D341Med (cell line): ENCODE measurements around the gene TAB2.
A peak's percentile ranks its signal among the peaks of the same experiment; 100 is the strongest.
"Not testable (repeated sequence)": the region's sequence is repeated elsewhere in the genome, so short reads cannot be mapped to it uniquely, and the experiment has no call there.

Source experiments
- DNase-seq: peaks from one replicate; pipeline ENCODE4 v3.0.0; 2012; ENCODE audit warnings: low spot score

TAB2 gene

GRCh38 chr6:149444360-149445094, 127.0 kb downstream of the TAB2 start:
- not testable (repeated sequence) for DNase-seq

- DNase-seq = peak; percentile 15
These were observed 127.6 kb downstream of the TAB2 start for GRCh38 chr6:149445095-149445466.

- no peak for DNase-seq
These were observed 128.1 kb downstream of the TAB2 start for GRCh38 chr6:149445573-149445972.

GRCh38 chr6:149446791-149447376, 129.4 kb downstream of the TAB2 start:
- DNase-seq = peak; percentile 21

- no peak for DNase-seq
These were observed 131.4 kb downstream of the TAB2 start for GRCh38 chr6:149448821-149449453.

GRCh38 chr6:149449831-149450678, 132.5 kb downstream of the TAB2 start:
- no peak for DNase-seq

- DNase-seq = no peak
These were observed 133.3 kb downstream of the TAB2 start for GRCh38 chr6:149450679-149451375.

GRCh38 chr6:149451376-149452036, 134.0 kb downstream of the TAB2 start:
- DNase-seq = no peak

- no peak for DNase-seq
These were observed 134.8 kb downstream of the TAB2 start for GRCh38 chr6:149452037-149452939.

GRCh38 chr6:149453597-149454345, 136.3 kb downstream of the TAB2 start:
- DNase-seq = no peak

GRCh38 chr6:149454346-149454848, 136.9 kb downstream of the TAB2 start:
- no peak for DNase-seq

- DNase-seq = no peak
These were observed 137.7 kb downstream of the TAB2 start for GRCh38 chr6:149455031-149455732.

GRCh38 chr6:149456311-149457021, 139.0 kb downstream of the TAB2 start:
- no peak for DNase-seq

- no peak for DNase-seq
These were observed 139.9 kb downstream of the TAB2 start for GRCh38 chr6:149457316-149457884.

- no peak for DNase-seq
These were observed 140.7 kb downstream of the TAB2 start for GRCh38 chr6:149458196-149458595.

- no peak for DNase-seq
These were observed 141.3 kb downstream of the TAB2 start for GRCh38 chr6:149458806-149459205.

GRCh38 chr6:149459761-149460160, 142.2 kb downstream of the TAB2 start:
- DNase-seq = no peak

GRCh38 chr6:149460249-149460648, 142.7 kb downstream of the TAB2 start:
- DNase-seq = not testable (repeated sequence)
